Activated CD8-positive, alpha-beta memory T cell treated with anti-CD3 and anti-CD28 coated beads for 1 hour (primary cell): Measurements from ENCODE around the gene CCL1.

Source experiments
- DNase-seq, 2 donors: peaks; one replicate each; pipeline ENCODE4 v3.0.0-alpha.2; 2020; ENCODE audit warnings: low read depth in 1 of 2; ENCODE audit errors: extremely low read depth in 1 of 2

The CCL1 gene

GRCh38 chr17:34384271-34384670, 21.2 kb upstream of the CCL1 start:
- DNase-seq, result no peak

- DNase-seq, result no peak
Measured at GRCh38 chr17:34383216-34383615, 20.2 kb upstream of the CCL1 start.

- no peak for DNase-seq
Measured at GRCh38 chr17:34382621-34383124, 19.6 kb upstream of the CCL1 start.

- DNase-seq, result no peak
Measured at GRCh38 chr17:34379868-34380267, 16.8 kb upstream of the CCL1 start.

GRCh38 chr17:34378664-34379101, 15.7 kb upstream of the CCL1 start:
- DNase-seq, result no peak

GRCh38 chr17:34377078-34377823, 14.2 kb upstream of the CCL1 start:
- no peak for DNase-seq

- DNase-seq, result no peak
Measured at GRCh38 chr17:34375426-34375997, 12.5 kb upstream of the CCL1 start.

- DNase-seq, result no peak
Measured at GRCh38 chr17:34374457-34374856, 11.4 kb upstream of the CCL1 start.

- DNase-seq, result no peak
Measured at GRCh38 chr17:34371405-34372100, 8.5 kb upstream of the CCL1 start.

- DNase-seq, result no peak
Measured at GRCh38 chr17:34370997-34371395, 8.0 kb upstream of the CCL1 start.

GRCh38 chr17:34370376-34370996, 7.5 kb upstream of the CCL1 start:
- DNase-seq, result no peak

GRCh38 chr17:34369571-34369970, 6.5 kb upstream of the CCL1 start:
- DNase-seq, result no peak

- DNase-seq, result no peak
Measured at GRCh38 chr17:34368946-34369500, 6.0 kb upstream of the CCL1 start.

GRCh38 chr17:34368196-34368945, 5.3 kb upstream of the CCL1 start:
- no peak for DNase-seq

GRCh38 chr17:34367486-34368195, 4.6 kb upstream of the CCL1 start:
- no peak for DNase-seq

GRCh38 chr17:34366529-34367107, 3.6 kb upstream of the CCL1 start:
- DNase-seq, result no peak

GRCh38 chr17:34366010-34366409, 3.0 kb upstream of the CCL1 start:
- DNase-seq, result no peak

- DNase-seq, result no peak
Measured at GRCh38 chr17:34365340-34365739, 2.3 kb upstream of the CCL1 start.

GRCh38 chr17:34364751-34365150, 1.7 kb upstream of the CCL1 start:
- DNase-seq, result no peak
